HepG2 (cell line): ENCODE measurements around the gene ADGRG6. TPM values are rescaled to one million over a fixed set of nuclear protein-coding genes. Genes with fewer than 3 reads are reported as not detected.

Source experiments
- GZF1 ChIP-seq: sonication (generic); formaldehyde crosslinking; IDR thresholded peaks from 2 replicates; pipeline ENCODE4 v1.5.1; 2020; ENCODE audit warnings: mild to moderate bottlenecking, missing genetic modification reagents
- KAT8 ChIP-seq: IDR thresholded peaks from 2 replicates; pipeline ENCODE4 v1.6.1; 2016; ENCODE audit warnings: missing genetic modification reagents, missing compliant biosample characterization
- MAFK ChIP-seq, 2 experiments: IDR thresholded peaks in 1 of 2; conservative IDR thresholded peaks in 1 of 2; 2 replicates each; pipeline ENCODE4 v1.6.1; 2011; ENCODE audit warnings: improper control_type of control experiment in 2 of 2, low read length in 2 of 2
- MTA1 ChIP-seq: sonication (generic); formaldehyde crosslinking; IDR thresholded peaks from 2 replicates; pipeline ENCODE4 v1.4.0; 2020; ENCODE audit warnings: missing genetic modification reagents, mild to moderate bottlenecking, borderline replicate concordance
- REXO4 ChIP-seq: sonication (generic); formaldehyde crosslinking; IDR thresholded peaks from 2 replicates; pipeline ENCODE4 v1.8.0; 2022; ENCODE audit warnings: missing genetic modification reagents, mild to moderate bottlenecking, borderline replicate concordance
- STAG1 ChIP-seq: sonication (generic); formaldehyde crosslinking; IDR thresholded peaks from 2 replicates; pipeline ENCODE4 v1.4.0; 2020; ENCODE audit warnings: missing genetic modification reagents
- ZNF44 ChIP-seq: sonication (generic); formaldehyde crosslinking; IDR thresholded peaks from 2 replicates; pipeline ENCODE4 v1.5.1; 2020; ENCODE audit warnings: mild to moderate bottlenecking, missing genetic modification reagents
- ZNF446 ChIP-seq: sonication (generic); formaldehyde crosslinking; IDR thresholded peaks from 2 replicates; pipeline ENCODE4 v1.5.0; 2020; ENCODE audit warnings: mild to moderate bottlenecking, missing genetic modification reagents
- ZNF75D ChIP-seq: sonication (generic); formaldehyde crosslinking; IDR thresholded peaks from 2 replicates; pipeline ENCODE4 v1.8.1; 2023; ENCODE audit warnings: missing genetic modification reagents, mild to moderate bottlenecking, borderline replicate concordance
- polyA plus RNA-seq, 8 experiments: library from polyadenylated mRNA; depleted of rRNA in 3 of 8; stranded (reverse) in 7 of 8; unstranded in 1 of 8; fragments of >200 nt; fragmentation: Illumina TruSeq in 4 of 8; extraction: Trizol in 4 of 8; gene quantifications; 2 replicates each; pipeline versions ENCODE4 v1.2.1 to v1.2.3, GENCODE V29; 2011 to 2016; ENCODE audit warnings: low read depth in 4 of 8, missing spikeins in 1 of 8, mixed read lengths in 1 of 8; ENCODE audit not compliant: insufficient read depth in 1 of 8
- total RNA-seq, 5 experiments: library from RNA; depleted of rRNA; stranded (reverse); fragments of >200 nt; fragmentation: Illumina TruSeq; extraction: Trizol; gene quantifications; 2 replicates each; pipeline ENCODE4 v1.2.3, GENCODE V29; 2016; ENCODE audit warnings: low read depth in 1 of 5
- TF ChIP-seq, protein P1 (sequence below), 2 experiments: sonication (generic) in 1 of 2; formaldehyde crosslinking in 1 of 2; IDR thresholded peaks; 2 replicates each; pipeline versions ENCODE4 v1.4.0 to v1.6.1; 2018 to 2020; ENCODE audit warnings: missing genetic modification reagents in 2 of 2, borderline replicate concordance in 1 of 2, low read depth in 1 of 2, mild to moderate bottlenecking in 1 of 2, missing biosample characterization in 1 of 2
- TF ChIP-seq, protein P2 (sequence below): sonication (generic); formaldehyde crosslinking; IDR thresholded peaks from 2 replicates; pipeline ENCODE4 v1.5.1; 2020; ENCODE audit warnings: mild to moderate bottlenecking, missing genetic modification reagents, moderate library complexity
- TF ChIP-seq, protein P3 (sequence below): sonication (generic); formaldehyde crosslinking; IDR thresholded peaks from 2 replicates; pipeline ENCODE4 v1.5.0; 2020; ENCODE audit warnings: mild to moderate bottlenecking, missing genetic modification reagents
- TF ChIP-seq, protein P4 (sequence below): sonication (generic); formaldehyde crosslinking; IDR thresholded peaks from 2 replicates; pipeline ENCODE4; 2020; ENCODE audit warnings: missing genetic modification reagents, mild to moderate bottlenecking, borderline replicate concordance
- TF ChIP-seq, protein P5 (sequence below): IDR thresholded peaks from 2 replicates; pipeline ENCODE4 v1.6.1; 2018; ENCODE audit warnings: missing genetic modification reagents

Gene ADGRG6
- total and polyA plus RNA-seq, 2 of the 13 experiments (the other 11 are each of a cell fraction or from before 2014, with no cell fraction given): 129 to 249 TPM

DNA sequence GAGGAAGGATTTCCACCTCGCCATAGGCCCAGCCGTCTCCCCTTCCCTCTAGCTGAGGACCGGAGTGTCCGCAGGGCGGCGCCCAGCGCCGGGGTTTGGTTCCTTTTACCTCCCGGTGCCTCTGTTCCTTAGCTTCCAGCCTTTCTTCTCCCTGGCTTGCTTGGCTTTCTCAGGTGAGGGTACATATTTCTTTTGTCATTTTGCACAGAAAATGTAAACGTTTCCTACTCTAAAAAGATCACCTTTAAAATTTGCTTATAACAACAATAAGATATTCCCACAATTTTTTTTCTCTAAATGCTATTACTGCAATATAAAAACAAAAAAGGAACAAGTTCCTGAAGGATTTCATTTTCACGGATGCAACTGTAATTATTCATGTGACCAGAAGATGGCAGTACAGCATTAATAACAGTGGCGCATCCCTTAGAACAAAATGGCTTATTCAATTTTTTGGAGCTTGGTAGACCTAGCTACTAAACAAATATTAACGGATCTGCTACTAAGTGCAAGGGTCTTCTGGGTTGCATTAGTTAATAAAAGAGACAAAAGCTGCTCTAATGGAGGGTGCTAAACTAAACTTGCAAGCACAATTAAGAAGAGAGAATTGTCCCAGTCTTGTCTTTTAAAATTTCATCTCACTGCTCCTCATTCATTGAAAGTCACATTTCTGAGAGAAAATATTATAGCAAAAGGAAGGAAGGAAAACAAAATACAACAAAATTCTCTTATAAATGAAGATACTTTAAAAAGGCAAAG lies 172.9 kb downstream of the ADGRG6 start (continued):
- TF ChIP-seq, protein P1, sequence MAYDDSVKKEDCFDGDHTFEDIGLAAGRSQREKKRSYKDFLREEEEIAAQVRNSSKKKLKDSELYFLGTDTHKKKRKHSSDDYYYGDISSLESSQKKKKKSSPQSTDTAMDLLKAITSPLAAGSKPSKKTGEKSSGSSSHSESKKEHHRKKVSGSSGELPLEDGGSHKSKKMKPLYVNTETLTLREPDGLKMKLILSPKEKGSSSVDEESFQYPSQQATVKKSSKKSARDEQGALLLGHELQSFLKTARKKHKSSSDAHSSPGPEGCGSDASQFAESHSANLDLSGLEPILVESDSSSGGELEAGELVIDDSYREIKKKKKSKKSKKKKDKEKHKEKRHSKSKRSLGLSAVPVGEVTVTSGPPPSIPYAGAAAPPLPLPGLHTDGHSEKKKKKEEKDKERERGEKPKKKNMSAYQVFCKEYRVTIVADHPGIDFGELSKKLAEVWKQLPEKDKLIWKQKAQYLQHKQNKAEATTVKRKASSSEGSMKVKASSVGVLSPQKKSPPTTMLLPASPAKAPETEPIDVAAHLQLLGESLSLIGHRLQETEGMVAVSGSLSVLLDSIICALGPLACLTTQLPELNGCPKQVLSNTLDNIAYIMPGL (CRISPR knock-in tag; IDR thresholded peaks at IDR 0.05; ENCODE audit: borderline replicate concordance in 1 of 2, low read depth in 1 of 2): peak in 1 of 2 experiments; percentile 28; a peak in 1 of 4 replicates
- TF ChIP-seq MTA1 (CRISPR knock-in tag) (no peak), STAG1 (peak; percentile 79), KAT8 (CRISPR knock-in tag) (peak; percentile 33; the same call in 1 of the 2 replicates), REXO4 (CRISPR knock-in tag) (no peak), ZNF446 (CRISPR knock-in tag) (no peak), ZNF44 (CRISPR knock-in tag) (no peak), ZNF75D (CRISPR knock-in tag) (no peak), MAFK (conservative IDR thresholded peaks at IDR 0.05 in 1 of 2, IDR thresholded peaks at IDR 0.05 in 1 of 2; ENCODE audit: low read length in 2 of 2) (no peak), GZF1 (CRISPR knock-in tag) (no peak)
- TF ChIP-seq, protein P2, sequence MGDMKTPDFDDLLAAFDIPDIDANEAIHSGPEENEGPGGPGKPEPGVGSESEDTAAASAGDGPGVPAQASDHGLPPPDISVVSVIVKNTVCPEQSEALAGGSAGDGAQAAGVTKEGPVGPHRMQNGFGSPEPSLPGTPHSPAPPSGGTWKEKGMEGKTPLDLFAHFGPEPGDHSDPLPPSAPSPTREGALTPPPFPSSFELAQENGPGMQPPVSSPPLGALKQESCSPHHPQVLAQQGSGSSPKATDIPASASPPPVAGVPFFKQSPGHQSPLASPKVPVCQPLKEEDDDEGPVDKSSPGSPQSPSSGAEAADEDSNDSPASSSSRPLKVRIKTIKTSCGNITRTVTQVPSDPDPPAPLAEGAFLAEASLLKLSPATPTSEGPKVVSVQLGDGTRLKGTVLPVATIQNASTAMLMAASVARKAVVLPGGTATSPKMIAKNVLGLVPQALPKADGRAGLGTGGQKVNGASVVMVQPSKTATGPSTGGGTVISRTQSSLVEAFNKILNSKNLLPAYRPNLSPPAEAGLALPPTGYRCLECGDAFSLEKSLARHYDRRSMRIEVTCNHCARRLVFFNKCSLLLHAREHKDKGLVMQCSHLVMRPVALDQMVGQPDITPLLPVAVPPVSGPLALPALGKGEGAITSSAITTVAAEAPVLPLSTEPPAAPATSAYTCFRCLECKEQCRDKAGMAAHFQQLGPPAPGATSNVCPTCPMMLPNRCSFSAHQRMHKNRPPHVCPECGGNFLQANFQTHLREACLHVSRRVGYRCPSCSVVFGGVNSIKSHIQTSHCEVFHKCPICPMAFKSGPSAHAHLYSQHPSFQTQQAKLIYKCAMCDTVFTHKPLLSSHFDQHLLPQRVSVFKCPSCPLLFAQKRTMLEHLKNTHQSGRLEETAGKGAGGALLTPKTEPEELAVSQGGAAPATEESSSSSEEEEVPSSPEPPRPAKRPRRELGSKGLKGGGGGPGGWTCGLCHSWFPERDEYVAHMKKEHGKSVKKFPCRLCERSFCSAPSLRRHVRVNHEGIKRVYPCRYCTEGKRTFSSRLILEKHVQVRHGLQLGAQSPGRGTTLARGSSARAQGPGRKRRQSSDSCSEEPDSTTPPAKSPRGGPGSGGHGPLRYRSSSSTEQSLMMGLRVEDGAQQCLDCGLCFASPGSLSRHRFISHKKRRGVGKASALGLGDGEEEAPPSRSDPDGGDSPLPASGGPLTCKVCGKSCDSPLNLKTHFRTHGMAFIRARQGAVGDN (CRISPR knock-in tag): peak; percentile 23; the same call in 1 of the 2 replicates
- TF ChIP-seq, protein P3, sequence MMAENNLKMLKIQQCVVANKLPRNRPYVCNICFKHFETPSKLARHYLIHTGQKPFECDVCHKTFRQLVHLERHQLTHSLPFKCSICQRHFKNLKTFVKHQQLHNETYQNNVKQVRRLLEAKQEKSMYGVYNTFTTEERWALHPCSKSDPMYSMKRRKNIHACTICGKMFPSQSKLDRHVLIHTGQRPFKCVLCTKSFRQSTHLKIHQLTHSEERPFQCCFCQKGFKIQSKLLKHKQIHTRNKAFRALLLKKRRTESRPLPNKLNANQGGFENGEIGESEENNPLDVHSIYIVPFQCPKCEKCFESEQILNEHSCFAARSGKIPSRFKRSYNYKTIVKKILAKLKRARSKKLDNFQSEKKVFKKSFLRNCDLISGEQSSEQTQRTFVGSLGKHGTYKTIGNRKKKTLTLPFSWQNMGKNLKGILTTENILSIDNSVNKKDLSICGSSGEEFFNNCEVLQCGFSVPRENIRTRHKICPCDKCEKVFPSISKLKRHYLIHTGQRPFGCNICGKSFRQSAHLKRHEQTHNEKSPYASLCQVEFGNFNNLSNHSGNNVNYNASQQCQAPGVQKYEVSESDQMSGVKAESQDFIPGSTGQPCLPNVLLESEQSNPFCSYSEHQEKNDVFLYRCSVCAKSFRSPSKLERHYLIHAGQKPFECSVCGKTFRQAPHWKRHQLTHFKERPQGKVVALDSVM (CRISPR knock-in tag): no peak
- TF ChIP-seq, protein P4, sequence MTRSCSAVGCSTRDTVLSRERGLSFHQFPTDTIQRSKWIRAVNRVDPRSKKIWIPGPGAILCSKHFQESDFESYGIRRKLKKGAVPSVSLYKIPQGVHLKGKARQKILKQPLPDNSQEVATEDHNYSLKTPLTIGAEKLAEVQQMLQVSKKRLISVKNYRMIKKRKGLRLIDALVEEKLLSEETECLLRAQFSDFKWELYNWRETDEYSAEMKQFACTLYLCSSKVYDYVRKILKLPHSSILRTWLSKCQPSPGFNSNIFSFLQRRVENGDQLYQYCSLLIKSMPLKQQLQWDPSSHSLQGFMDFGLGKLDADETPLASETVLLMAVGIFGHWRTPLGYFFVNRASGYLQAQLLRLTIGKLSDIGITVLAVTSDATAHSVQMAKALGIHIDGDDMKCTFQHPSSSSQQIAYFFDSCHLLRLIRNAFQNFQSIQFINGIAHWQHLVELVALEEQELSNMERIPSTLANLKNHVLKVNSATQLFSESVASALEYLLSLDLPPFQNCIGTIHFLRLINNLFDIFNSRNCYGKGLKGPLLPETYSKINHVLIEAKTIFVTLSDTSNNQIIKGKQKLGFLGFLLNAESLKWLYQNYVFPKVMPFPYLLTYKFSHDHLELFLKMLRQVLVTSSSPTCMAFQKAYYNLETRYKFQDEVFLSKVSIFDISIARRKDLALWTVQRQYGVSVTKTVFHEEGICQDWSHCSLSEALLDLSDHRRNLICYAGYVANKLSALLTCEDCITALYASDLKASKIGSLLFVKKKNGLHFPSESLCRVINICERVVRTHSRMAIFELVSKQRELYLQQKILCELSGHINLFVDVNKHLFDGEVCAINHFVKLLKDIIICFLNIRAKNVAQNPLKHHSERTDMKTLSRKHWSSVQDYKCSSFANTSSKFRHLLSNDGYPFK (CRISPR knock-in tag): no peak
- TF ChIP-seq, protein P5, sequence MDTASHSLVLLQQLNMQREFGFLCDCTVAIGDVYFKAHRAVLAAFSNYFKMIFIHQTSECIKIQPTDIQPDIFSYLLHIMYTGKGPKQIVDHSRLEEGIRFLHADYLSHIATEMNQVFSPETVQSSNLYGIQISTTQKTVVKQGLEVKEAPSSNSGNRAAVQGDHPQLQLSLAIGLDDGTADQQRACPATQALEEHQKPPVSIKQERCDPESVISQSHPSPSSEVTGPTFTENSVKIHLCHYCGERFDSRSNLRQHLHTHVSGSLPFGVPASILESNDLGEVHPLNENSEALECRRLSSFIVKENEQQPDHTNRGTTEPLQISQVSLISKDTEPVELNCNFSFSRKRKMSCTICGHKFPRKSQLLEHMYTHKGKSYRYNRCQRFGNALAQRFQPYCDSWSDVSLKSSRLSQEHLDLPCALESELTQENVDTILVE (CRISPR knock-in tag): peak; percentile 42; the same call in 1 of the 2 replicates
